GM08714 (cell line): Measurements from ENCODE around the gene ERC2.

Source experiments
- H3K4me3 ChIP-seq: fragments of 200-500 bp; sonication (Bioruptor generic); 2 replicates; pipeline ENCODE4 v1.5.1; 2014; ENCODE audit warnings: mild to moderate bottlenecking, low read length, inconsistent platforms
- ZNF274 ChIP-seq: IDR thresholded peaks from 2 replicates; pipeline ENCODE4 v1.6.1; 2012; ENCODE audit warnings: mild to moderate bottlenecking, low read depth, low read length

The ERC2 gene

DNA sequence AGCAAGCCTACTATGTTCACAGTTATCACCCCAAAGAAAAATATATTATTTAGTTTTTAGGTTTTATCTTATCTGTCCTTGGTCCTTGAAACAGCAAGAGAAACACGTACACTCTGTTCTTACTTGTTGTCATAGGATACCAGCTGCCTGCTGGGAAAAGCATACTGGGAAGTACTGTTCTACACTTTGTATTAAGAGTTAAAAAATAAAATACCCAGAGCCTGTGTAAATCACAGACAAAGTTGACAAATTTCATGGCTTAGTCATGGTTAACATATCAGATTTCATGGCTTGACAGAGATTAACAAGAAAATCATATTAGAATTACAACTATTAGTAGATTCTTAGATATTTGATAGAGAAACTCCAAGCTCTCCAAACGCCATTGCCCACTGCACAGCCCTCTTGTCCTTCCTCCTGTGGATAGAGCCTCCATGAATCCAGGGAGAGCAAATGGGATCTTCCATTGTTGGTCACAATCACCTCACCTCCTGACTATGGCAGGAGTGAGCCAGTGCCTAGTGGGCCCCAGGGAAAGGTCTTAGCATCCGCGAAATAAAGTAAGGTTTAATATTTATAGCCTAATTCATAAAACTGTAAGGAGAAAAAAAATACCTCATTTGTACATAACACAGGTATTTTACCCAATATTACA, 853.1 kb downstream of the ERC2 start:
- no peak for TF ChIP-seq ZNF274
- no peak overlapping the region for H3K4me3 ChIP-seq

DNA sequence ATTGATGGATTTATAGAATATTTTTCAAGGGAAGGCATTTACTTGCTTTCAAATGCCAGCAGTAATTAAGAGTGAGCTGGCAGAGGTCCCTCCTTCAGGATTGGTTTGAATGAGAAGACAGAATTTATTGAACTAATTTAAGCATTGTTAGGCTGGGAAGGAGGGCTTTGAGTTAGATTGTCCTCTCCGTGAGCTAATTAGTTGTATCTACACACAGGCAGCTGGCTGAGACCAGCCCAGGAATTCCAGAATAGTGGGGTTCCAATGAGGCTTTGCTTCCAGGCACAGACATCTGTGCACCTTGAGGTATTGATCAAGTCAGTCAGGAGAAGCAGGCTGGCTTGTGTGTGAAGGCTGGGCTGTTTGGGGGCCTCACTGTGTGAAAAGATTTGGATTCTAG, 857.1 kb downstream of the ERC2 start:
- no peak overlapping the region for H3K4me3 ChIP-seq
- no peak for TF ChIP-seq ZNF274

DNA sequence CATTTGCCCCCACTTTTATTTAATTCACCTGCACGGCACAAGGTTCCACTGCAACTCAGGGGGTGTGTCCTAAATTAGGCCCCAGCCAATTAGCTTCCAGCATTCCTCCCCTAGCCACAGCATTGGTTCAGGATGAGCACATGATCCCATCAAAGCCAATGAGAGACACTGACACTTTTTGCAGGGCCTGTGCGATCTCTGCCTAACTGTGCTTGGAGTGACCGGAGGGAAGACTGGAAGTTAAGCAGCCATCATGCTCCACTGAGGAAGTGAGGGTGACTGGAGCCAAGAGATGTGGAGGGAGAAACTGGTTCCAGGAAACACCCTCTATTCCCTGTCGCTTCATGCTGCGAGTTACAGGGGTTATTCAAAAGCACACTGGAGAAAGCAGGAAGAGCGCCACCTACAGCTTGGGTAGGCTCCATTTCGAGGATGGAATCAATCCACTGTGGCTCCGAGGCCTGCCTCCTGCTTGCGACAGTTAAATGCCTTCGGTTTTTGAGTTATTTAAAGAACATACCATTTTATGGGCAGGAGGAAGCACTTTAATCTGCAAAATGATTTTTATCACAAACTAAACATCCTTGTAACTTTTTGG, 858.9 kb downstream of the ERC2 start:
- TF ChIP-seq ZNF274: no peak
- no peak overlapping the region for H3K4me3 ChIP-seq

DNA sequence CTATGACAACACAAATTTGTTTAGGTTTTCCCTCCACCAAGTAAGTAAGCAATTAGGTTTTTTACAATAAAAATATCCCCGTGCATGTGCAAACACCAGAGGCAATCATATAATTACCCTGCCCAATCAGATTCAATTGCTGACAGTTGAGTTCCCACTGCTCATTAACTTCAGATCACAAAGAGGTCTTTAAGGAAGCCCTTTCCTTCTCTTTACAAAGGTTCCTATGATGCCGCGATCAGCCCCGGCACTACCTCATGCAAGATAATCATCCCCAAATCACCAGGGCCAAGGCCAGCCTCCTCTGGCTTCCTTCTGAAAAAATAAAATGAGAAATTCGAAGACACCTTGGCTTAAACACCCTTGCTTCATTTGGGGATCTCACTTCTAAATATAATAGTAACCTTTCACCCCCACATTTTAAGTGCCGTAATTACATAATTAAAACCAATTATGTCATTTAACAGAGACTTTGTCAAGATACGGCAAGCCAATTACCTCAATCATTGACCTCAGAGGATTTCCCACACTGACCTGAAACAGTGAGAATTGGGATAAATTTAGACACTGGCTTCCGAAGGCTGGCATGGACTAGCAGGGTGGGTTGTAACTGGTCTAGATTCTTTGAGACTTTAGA, 859.8 kb downstream of the ERC2 start:
- TF ChIP-seq ZNF274: no peak
- no peak overlapping the region for H3K4me3 ChIP-seq

DNA sequence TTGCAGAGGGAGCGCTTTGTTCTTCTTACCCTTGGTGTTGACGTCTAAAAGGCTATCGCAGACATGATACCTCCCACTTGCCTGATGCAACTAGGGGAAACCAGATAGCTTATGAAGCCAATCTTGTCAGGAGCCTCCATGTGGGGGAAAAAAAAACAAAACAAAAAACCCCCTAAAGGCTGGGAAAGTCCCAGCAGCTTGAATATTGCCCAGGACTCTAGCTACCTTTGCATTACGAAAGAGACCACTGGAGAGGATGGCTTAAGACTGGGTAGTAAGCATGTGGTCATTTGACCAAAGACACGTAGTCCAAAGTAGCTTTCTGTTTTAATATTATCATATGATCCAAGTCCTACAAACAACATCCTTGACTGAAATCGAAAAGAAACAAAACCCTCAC, 860.4 kb downstream of the ERC2 start:
- TF ChIP-seq ZNF274: no peak
- no peak overlapping the region for H3K4me3 ChIP-seq

DNA sequence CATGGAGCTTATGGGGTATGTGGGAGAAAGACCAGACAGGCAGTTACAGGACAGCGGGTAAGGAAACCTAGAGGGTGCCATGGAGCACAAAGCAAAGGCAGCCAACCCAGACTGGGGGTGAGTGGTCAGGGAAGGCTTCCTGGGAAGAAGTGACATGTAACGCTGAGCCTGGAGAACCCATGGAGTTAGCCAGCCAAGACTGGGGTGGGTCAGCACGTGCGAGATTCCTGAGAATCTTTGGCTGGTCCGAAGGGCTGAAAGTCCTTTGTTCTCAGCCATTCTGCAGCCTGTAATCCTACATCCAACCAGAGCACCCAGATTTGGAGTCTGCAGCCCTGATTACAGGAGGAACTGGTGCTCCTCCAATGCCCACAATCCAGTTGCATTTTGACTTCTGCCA, 861.1 kb downstream of the ERC2 start:
- TF ChIP-seq ZNF274: no peak
- no peak overlapping the region for H3K4me3 ChIP-seq

DNA sequence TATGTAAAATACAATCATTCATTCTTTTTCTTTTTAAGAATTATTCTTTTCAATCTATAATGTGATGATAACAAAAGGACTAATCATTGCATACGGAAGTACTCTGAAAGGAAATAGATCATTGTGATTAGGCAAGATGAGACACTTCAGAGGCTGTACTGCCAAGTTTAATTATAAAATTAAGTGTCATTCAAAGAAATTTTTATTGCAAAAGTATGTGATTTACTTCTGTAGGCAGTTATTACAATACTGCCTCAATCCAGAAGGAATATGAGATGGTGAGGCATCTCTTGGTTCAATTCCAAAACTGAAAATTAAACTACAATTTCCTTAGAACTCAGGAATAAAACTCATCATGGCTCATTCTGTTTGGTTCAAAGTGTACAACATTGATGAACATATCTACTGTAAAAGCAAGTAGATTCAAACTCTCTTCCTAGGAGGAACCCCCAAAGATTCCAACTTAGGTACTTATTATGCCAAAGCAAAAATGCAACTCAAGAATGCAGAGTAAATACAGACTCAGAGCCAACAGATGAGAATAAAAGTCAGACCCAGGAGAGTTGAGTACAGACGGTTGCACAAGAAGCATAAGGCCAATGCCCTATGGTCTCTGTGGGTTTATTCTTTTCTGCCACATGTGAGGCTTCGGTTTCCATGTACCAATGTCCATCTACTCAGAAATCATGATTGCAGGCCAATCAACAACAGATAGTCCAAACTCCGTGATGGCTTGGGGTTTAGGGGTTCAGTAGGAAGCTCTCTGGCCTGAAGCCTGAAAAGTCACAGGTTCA, 862.6 kb downstream of the ERC2 start:
- no peak for TF ChIP-seq ZNF274
- H3K4me3 ChIP-seq: no peak overlapping the region

DNA sequence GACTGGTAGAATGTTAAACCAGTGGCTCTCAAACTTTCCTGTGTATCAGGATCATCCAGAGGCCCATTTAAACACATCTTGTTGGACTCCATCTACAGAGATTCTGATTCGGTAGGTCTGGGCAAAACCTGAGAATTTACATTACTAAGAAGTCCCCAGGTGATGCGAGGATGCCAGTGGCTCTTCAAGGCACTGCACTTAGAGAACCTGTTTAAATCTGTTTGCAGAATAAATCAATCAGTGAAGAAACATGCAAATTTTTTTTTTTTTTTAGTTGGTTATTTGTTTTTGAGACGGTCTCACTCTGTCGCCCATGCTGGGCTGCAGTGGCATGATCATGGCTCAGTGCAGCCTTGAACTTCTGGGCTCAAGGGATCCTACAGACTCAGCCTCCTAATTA, 863.4 kb downstream of the ERC2 start:
- no peak overlapping the region for H3K4me3 ChIP-seq
- no peak for TF ChIP-seq ZNF274

DNA sequence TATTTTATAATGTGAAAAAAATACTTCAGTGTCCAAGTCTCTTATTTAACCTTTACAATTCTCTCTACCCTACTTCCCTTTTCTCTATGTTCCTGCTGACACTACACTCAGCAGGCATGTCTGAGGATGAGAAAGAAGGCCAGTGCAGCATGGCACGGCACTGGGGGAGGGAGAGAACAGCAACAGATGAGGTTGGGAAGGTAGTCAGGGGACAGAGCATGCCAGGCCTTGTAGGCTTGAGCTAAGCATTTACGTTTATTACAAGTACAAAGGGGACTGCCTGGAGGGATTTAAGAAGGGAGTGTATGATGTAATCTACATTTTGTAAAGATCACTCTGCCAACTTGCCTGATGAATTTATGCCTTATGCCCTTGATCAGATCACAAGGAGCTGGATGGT, 863.9 kb downstream of the ERC2 start:
- H3K4me3 ChIP-seq: no peak overlapping the region
- TF ChIP-seq ZNF274: no peak

DNA sequence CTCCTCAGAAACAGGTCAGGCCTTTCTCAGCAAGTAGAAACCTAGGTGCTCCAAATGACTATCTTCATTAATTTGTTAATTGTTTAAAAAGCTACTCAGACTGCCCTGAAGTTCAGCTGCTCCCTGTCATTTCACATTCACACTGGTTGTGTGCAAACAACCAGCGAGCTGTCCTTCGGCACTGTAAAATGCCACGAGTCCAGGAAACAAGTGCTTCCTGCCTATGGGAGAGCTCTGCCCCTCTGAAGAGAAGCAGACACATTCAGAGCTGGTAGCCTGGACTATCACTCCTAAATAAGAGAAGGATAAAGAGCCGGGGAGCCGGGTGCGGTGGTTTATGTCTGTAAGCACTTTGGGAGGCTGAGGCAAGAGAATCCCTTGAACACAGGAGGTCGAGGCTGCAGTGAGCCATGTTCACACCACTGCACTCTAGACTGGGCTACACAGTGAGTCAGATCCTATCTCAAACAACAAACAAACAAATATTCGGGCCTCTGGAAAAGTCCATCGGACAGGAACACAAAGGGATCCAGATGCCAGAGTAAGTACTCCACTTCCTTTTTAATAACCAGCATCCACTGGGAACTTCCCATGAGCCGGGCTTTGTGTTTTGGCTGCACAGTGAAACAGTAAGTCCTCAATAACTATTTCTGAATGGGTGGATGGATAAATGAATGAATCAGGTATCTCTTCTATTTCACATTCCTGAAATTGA, 866.7 kb downstream of the ERC2 start:
- TF ChIP-seq ZNF274: no peak

DNA sequence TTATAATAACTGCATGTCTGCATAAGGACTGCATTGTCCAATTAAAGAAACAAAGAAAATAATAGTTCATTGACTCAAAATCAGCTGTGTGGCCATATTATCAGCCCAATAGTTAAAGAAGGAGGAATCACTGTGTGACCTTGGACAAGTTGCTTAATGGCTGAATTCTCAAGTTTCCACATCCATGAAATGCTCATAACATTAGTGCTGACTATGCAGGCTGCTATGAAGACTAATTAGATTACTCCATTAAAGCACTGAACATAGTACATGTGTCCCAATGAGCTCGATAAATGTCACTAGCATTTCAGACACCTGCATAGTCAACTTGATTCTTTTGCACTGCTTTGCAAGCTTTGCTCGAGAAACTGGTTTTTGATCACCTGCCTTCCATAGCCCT, 870.0 kb downstream of the ERC2 start:
- TF ChIP-seq ZNF274: no peak
- H3K4me3 ChIP-seq: no peak overlapping the region

More for the DNA sequence above, 866.7 kb downstream of the ERC2 start:
- H3K4me3 ChIP-seq: no peak overlapping the region

DNA sequence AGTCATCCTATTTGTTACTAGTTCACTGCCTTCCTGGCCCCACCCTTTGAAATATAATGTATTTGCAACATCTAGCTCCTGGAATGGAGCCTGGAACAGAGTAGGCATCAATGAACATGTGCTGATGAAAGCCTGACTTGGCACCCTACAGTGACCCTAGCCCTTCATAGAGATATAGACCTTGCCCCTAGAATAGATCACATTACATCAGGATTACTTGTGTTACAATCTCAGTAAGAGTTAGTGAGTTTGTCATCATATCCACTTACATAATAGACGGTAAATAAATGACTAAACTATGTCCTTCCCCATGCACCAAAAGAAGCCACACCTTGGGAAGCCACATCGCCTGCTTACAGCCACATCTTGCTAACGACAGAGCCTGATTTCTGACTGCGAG, 870.6 kb downstream of the ERC2 start:
- no peak for TF ChIP-seq ZNF274
- no peak overlapping the region for H3K4me3 ChIP-seq

DNA sequence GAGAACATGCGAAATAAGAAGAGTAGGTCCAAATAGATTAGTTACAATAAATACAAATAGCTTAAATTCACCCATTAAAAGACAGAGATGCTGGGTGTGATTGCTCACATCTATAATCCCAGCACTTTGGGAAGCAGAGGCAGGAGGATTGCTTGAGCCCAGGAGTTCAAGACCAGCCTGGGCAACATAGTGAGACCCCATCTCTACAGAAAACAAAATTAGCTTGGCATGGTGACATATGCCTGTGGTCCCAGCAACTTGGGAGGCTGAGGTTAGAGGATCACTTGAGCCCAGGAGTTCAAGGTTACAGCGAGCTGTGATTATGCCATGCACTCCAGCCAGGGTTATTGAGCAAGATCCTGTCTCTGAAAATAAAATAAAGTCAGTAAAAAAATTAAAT, 872.1 kb downstream of the ERC2 start:
- TF ChIP-seq ZNF274: no peak
- H3K4me3 ChIP-seq: no peak overlapping the region

DNA sequence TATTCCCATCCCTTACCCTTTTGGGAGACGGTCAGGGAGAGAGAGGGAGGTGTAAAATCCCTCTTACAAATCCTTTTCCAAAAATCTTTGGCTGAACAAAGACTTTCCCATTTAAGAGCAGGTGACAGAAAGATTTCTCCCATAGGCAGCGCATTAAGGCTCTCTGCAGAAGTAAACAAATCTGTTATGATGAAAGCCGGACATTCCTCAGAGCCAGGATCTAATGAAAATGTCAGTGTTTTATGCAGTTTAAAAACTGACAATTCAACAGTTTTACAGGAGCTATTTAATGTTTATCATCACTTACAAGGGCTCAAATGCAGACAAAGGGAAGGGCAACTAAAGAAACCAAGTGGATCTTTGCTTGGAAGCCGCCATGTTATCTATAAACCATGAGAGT, 872.8 kb downstream of the ERC2 start:
- TF ChIP-seq ZNF274: no peak
- no peak overlapping the region for H3K4me3 ChIP-seq
